BJ (cell line): ENCODE measurements around the gene ZBTB48. TPM values are rescaled to one million over a fixed set of nuclear protein-coding genes. Genes with fewer than 3 reads are reported as not detected.
A peak's percentile ranks its signal among the peaks of the same experiment; 100 is the strongest.

Experiments used
- CTCF ChIA-PET: fragments of 350-600 bp; formaldehyde crosslinking; extraction: SDS; loops from one replicate; lab custom pipeline; 2021; ENCODE audit warnings: antibody characterized with exemption, inconsistent platforms; lab: Yijun Ruan, JAX
- POLR2A ChIA-PET: fragments of 300-600 bp; sonication (Branson Sonifier 250); formaldehyde crosslinking; extraction: SDS; loops from one replicate; lab custom pipeline; 2021; ENCODE audit warnings: antibody characterized with exemption; lab: Charles Lee
- DNase-seq: peaks from one replicate; pipeline ENCODE4 v3.0.0-alpha.2; 2011; ENCODE audit warnings: low read depth
- H3K27me3 ChIP-seq: 2 replicates; pipeline ENCODE4 v1.6.0; 2011; ENCODE audit warnings: low read length; ENCODE audit not compliant: control insufficient read depth, insufficient read depth
- H3K36me3 ChIP-seq: 2 replicates; pipeline ENCODE4 v1.5.1; 2011; ENCODE audit warnings: low read length; ENCODE audit not compliant: control insufficient read depth, insufficient read depth
- H3K4me3 ChIP-seq: 2 replicates; pipeline ENCODE4 v1.5.1; 2011; ENCODE audit warnings: low read depth, mild to moderate bottlenecking, control low read depth, low read length
- polyA plus RNA-seq: library from polyadenylated mRNA; depleted of rRNA; stranded (reverse); fragments of >200 nt; gene quantifications from 2 replicates; pipeline ENCODE4 v1.2.3, GENCODE V29; 2011
- TF ChIP-seq, protein P1 (sequence below): IDR thresholded peaks from 2 replicates; pipeline ENCODE4 v1.5.1; 2011; ENCODE audit warnings: low read depth, mild to moderate bottlenecking, control low read depth, inconsistent platforms, low read length, moderate library complexity; ENCODE audit not compliant: insufficient read depth

Gene ZBTB48
- polyA plus RNA-seq, 1 experiment = 14.0 TPM

GRCh38 chr1:6613361-6614018 lies 33.7 kb downstream of the ZBTB48 start, which contains the start of gene PHF13:
TSS of gene PHF13 (plus strand) at chr1:6613731. CDS start at chr1:6614067, 336 bp downstream.
- ChIA-PET CTCF (no interaction called here), POLR2A (no interaction called here)
- Histone ChIP-seq H3K36me3 (peaks cover 3% of the 10 kb centered on the region), H3K27me3 (no peaks in the 10 kb centered on the region), H3K4me3 (peak within 1 kb of the TSS; percentile 87)
- DNase-seq = peak; percentile 83
- TF ChIP-seq, protein P1, sequence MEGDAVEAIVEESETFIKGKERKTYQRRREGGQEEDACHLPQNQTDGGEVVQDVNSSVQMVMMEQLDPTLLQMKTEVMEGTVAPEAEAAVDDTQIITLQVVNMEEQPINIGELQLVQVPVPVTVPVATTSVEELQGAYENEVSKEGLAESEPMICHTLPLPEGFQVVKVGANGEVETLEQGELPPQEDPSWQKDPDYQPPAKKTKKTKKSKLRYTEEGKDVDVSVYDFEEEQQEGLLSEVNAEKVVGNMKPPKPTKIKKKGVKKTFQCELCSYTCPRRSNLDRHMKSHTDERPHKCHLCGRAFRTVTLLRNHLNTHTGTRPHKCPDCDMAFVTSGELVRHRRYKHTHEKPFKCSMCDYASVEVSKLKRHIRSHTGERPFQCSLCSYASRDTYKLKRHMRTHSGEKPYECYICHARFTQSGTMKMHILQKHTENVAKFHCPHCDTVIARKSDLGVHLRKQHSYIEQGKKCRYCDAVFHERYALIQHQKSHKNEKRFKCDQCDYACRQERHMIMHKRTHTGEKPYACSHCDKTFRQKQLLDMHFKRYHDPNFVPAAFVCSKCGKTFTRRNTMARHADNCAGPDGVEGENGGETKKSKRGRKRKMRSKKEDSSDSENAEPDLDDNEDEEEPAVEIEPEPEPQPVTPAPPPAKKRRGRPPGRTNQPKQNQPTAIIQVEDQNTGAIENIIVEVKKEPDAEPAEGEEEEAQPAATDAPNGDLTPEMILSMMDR = no peak

GRCh38 chr1:6614019-6614928 lies 34.5 kb downstream of the ZBTB48 start:
- no peaks in the 10 kb centered on the region for H3K27me3 ChIP-seq
- peaks cover 5% of the 10 kb centered on the region for H3K36me3 ChIP-seq
- DNase-seq = no peak
- ChIA-PET POLR2A (no interaction called here), CTCF (no interaction called here)
- TF ChIP-seq, protein P1 = no peak
- peak overlapping the region; percentile 87 for H3K4me3 ChIP-seq

- CTCF ChIA-PET = interaction anchor here (0.9 kb wide), 1 partner anchor 36 kb away, joined by 3 read pairs; the partner anchor contains the start of gene ZBTB48
- Histone ChIP-seq H3K4me3 (peak overlapping the region; percentile 87), H3K27me3 (no peaks in the 10 kb centered on the region), H3K36me3 (peaks cover 13% of the 10 kb centered on the region)
- TF ChIP-seq, protein P1 = no peak
- POLR2A ChIA-PET = no interaction called here
- no peak for DNase-seq
Observed at GRCh38 chr1:6614929-6615785, 35.4 kb downstream of the ZBTB48 start.

- TF ChIP-seq, protein P1 = no peak
- Histone ChIP-seq H3K36me3 (peaks cover 37% of the 10 kb centered on the region), H3K27me3 (no peaks in the 10 kb centered on the region), H3K4me3 (no peak overlapping the region)
- ChIA-PET CTCF (interaction anchor here (0.9 to 1.1 kb wide), 2 partner anchors 15 to 129 kb away, joined by 3 read pairs; no protein-coding TSS in a partner anchor), POLR2A (no interaction called here)
- DNase-seq = no peak
Observed at GRCh38 chr1:6619045-6619444, 39.3 kb downstream of the ZBTB48 start.
